ENCODE data around the gene DOCK1.

- TF ChIP-seq POLR2AphosphoS5 (IDR thresholded peaks at IDR 0.05; ENCODE audit: low read depth, low read length): no peak
- no peak for TF ChIP-seq SPI1 (IDR thresholded peaks at IDR 0.05; ENCODE audit: low read depth, low read length)
- TF ChIP-seq POLR2A (IDR thresholded peaks at IDR 0.05; ENCODE audit: low read depth, low read length): no peak
Observed at GRCh38 chr10:127423218-127423915, 518.1 kb downstream of the DOCK1 start.

Measured in GM12891 (cell line).